ENCODE data around the gene SPINK4.

SPINK4 gene

DNA sequence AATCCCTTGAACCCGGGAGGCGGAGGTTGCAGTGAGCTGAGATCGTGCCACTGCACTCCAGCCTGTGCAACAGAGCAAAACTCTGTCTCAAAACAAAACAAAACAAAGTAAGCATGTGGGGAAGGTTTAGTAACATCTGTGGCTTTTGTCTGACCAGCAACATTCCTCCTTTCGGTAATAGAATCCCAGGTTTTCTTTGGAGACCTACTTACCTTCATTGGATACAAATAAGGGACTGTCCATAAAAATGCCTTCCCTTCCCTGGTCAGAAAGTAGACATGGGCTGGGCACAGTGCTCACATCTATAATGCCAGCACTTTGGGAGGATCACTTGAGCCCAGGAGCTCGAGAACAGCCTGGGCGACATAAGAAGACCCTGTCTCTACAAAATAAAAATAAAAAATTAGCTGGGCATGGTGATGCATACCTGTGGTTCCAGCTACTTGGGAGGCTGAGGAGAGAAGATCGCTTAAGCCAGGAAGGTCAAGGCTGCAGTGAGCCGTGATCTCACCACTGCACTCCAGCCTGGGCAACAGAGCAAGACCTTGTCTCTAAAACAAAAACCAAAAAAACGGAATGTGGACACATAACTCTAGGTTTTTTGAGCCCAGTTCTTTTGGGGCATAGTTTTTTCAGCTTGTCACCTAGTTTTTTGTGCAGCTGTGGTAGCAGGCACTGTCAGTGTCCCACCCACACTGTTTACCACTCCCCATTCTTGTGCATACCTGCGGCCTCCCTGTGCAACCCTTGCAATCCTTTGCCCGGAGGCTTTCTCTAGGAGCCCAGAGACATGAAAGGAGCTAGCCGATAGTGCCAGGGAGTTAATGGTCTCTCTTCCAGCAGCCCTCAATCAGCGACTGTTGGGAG, 9.0 kb upstream of the SPINK4 start:
- no peak for DNase-seq

DNA sequence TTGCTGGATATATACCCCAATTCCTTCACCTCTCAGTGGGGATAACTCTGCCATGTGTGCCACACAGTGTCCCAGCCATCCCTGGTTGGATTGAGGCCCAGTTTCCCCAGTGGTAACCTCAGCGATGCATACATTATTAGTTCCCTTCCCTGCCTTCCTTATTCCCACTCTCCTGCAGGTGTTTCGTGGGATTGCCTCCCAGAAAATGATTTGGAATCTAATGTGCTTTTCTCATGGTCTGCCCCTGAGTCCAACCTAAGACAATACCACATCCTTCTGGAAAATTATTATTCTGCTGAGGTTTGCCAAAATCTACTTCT, 8.4 kb upstream of the SPINK4 start:
- DNase-seq: no peak

DNA sequence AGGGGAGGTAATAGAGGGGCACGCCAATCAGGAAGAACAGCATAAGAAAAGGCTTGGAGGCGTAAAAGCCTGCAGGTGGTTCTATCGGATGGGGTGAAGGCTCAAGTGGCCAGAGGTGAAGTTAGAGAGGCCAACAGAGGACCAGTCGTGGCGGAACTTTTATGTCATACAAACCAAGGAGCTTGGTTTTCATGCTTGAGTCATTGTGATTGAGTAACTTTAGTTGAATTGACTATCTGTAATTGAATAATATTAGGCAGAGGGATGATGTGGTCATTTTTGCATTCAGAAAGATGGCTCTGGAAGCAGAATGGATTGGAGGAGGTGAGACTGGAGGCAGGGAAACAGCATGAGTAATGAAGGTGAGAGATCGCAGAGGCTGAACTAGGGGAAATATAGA, 7.2 kb upstream of the SPINK4 start:
- no peak for DNase-seq

DNA sequence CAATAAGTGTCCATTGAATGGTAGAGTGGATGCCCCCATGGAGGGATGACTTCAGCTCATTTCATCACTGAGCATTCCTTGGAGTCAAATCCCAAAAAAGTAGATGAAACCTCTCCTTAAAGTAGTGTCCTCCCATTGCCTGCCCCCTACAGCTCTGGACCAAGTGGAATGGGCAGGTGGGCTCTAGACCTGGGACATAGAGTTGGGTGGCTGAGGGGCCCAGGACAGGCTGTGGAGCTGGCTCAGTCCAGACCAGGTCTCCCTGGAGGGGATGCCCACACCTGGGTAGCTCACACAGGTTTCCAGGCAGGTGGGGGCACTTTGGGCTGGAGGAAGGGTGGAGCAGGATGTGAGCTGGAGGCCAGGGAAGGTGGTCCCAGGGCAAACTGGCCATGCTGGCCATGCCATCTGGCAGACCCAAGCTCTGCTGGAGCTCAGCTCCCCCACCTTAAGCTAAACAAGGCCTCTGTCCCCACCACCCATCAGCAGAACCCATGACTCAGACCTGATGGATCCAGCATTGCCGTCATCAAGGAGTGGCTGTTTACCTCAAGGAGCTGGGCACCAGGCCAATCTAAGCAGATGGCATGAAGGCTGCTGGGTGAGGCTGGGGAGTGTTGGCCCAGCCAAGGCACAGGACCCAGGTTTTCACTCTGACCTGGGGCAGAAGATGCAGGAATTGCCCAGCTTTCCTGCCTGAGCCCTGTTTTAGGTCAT, 6.2 kb upstream of the SPINK4 start:
- DNase-seq: no peak

DNA sequence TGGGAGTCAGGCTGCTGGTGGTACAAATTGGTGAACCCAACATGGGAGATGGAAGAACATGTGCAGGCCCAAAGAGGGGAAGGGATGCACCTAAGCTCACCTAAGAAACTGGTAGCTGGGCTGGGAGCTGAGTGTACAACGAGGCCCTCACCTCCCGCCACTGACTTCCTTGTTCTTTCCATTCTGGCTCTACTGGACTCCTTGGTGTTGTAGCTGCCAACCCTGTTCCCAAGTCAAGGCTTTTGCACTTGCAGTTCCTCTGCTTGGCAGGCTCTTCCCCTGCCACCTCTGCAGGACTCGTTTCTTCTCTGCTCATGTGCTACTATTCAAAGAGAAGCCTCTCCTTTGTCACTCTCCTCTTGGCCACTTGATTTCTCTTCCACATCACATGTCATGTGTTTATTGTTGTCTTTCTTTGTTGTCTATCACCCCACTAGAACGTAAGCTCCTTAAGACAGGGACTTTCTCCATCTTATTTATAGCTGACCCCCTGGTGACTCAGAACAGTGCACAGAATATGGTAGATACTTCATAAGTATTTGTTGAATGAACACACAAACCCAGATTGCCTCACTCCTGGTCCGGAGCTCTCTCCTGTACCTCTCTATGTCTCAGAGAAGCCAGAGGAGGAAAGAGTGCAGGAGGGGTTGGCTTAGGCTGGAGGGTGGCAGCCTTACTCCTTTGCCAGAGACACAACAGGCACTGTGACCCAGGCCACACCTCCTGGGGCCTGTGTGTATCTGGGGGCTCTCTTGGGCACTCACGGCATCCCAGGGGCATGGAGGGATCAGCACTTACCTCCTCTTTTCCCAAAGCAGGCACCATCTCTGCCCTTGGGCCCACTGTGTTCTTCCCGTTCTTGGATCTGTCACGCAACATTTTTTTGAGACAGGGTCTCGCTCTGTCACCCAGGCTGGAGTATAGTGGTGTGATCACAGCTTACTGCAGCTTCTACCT, 5.2 kb upstream of the SPINK4 start:
- no peak for DNase-seq

DNA sequence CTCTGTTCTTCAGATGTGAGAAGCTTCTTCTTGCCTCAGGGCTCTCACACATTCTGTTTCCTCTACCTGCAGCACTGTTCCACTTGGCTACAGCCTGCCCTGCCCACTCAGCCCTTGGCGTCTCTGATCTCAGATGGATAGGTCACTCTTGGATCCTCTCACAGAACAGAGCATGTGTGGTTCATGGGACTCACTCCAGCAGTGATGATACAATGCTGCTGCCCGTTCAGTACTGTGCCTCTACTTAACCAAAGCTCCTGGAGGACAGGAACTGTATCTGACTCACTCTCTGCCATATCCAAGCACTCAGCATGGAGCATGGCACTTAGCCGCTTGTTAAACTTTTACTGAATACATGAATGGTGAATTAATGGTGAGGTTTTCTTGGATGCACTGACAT, 3.4 kb upstream of the SPINK4 start:
- no peak for DNase-seq

DNA sequence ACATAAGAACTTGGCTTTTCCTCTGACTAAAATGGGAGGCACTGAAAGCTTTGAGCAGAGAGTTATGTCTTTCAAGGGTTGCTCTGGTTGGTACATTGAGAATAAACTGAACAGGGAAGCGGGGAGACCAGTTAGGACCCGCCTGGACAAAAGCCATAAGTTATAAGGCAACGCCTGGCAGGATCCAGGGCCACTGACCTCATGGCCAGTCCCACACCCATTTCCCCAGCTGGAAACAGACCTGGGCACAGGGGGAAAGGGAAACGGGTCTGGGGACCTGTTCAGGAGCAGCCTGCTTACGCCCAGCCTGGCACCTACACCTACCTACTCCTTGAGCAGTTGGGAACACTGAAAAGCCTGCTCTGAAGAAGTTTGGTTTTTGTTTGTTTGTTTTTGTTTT, 1.3 kb downstream of the SPINK4 start:
- DNase-seq: no peak

DNA sequence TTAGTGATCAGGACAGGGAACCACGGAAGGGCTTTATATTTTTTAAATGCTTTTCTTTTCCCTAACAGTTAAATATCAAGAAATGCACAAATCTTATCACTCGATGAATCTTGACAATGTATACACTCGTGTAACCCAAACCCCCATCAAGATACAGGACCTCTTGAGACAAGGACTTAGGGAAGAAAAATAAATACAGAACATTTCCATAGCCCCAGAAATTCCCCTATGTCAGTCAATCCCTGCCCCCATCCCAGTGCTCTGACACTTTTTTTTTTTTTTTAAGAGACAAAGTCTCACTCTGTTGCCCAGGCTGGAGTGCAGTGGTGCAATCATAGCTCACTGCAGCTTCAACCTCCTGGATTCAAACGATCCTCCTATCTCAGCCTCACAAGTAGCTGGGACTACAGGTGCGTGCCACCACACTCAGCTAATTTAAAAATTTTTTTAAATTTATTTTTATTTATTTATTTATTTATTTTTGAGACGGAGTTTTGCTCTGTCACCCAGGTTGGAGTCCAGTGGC, 2.7 kb downstream of the SPINK4 start:
- DNase-seq: no peak

DNA sequence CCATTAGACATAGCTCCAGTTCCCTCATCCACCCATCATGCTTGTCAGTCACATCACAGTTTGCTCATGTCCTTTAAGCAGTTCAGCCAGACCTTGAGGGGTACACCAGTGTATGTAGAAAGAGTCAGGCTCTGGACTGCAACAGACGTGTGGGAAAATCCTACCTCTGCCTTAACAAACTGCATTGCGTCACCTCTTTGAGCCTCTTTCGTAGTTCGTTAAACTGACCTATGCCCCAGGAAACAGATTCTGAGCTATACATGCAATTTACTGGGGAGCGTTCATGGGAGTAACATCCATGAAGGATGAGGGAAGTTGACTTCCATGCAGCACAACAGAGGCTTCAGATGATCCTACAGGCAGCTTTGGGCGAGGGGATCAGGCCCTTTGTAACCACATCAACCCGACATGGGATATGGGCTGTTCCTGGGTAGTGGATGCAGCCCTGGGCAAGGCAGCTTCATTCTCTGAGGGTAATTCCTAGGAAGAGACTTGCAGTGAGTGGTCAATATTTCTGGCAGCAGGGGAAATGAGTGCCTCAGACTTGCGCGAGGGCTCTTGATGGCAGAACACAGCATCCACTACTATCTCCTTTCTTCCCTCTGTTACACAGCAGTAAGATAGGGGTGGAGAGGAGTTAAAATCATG, 4.3 kb downstream of the SPINK4 start:
- DNase-seq: no peak

DNA sequence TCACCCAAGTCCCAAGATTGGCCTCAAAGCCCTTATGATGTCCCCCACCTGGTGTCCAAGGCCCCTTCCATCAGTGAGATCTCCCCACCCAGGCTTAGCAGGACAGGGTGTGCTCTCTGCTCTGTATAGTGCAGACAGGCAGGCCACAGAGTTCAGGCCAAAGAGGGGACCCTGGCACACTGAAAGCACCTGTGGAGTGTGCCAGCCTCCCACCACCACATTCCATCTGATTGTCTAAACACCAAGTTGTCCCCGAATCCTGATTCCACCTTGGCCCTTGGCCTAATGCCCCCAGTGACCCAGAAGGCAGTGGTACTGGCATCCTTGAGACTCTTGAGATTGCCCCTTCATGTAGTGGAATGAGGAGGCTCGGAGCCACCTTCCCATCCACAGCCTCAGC, 5.4 kb downstream of the SPINK4 start:
- DNase-seq: no peak

DNA sequence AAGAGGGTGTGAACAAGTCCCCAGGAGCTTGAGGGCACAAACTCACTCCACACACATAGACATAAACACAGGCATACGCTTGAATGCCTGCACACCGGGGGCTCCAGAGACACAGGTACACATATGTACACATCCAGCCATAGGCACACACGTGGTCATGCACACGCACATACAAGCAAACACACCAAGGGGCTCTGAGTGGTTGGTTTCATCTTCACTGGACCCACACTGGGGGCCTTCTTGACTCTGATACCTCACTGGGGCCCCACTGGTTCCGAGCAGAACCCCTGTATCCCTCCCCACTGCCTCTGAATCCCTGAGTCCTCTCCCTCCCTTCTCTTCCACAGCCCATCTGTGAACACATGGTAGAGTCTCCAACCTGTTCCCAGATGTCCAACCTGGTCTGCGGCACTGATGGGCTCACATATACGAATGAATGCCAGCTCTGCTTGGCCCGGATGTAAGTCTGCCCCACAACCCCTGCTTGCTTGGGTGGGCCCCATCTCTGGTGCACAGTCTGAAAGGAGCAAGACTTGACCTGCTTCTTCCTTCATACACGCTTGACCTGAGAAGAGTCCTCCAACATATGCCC, 6.4 kb downstream of the SPINK4 start:
- DNase-seq: no peak

DNA sequence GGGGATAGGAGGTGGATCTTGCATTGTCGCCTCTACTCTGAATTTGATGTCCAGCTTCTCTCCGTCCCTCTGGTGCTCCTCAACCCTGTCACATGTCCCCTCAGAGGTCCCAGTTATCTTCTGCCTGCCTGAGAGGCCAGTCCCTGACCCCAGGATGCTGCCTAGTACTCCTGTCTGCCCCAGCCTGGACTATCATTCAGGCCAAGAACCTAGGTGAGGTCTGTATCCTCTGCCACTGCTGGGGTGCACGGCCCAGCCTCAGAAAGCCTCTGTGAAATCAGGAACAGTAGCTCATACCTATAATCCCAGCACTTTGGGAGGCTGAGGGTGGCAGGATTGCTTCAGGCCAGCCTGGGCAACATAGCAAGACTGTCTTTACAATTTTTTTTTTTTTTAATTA, 8.6 kb downstream of the SPINK4 start:
- no peak for DNase-seq

DNA sequence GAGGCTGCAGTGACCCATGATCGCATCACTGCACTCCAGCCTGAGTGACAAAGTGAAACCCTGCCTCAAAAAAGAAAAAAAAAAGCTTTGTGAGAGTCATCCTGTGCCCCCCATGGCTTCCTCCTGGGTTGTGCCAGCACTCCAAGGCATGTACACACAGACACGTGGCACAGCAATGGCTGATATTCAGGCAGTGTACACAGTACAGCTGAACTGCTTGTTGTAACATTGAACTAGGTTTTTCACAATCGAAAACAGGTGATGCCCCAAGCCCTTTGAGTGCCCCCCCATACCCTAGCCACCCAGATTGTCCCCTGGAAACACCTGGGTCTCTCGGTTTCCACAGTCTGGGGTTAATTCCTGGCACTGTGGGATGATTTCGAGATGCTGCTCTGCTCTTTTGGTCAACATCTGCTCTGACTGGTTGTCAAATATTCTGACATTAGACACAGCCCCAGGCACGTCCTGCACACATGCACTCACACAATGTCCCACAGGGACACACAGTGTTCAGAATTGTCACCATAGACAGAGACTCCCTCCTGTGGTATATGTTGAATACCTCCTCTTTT, 9.2 kb downstream of the SPINK4 start:
- no peak for DNase-seq

DNA sequence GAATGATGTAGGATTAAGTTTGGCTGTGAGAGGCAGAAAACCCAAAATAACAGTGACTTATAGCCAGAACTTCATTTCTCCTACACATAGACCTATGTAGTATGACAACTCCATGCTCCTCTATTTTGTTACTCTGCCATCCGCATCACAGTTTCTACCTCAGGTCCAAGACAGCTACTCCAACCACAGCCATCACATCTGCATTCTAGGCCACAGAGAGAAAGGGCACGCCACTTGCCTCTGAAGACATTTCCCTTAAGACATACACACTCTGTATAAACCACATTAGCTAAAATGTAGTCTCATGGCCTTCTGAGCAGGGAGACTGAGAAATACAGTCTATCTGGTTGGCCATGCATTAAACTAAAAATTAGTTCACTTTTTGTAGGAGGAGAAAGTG, 10.0 kb downstream of the SPINK4 start:
- no peak for DNase-seq

DNA sequence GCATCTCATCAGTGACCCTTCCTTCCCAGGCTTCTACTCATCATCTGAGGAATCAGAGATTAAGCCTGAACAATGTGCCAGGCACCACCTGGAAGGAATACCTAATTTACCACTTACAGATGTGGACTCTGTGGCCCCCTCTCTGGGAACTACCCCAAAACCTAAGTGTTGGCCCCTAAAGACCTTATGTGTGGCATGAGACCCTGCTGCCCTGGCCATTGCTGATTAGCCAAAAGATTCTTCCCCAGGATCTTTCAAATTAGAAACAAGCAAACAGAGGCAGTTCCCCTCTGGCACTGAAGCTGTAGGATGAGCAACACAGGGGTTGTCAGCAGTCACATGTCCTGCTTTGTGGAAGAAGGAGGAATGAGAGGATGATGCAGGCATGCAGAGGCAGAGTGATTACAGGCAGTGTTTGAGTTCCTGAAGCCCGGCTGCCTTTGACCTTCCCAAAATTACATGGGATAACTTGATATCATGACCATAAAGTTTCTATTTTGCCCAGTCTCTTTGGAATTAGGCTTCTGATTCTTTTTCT, 10.6 kb downstream of the SPINK4 start:
- DNase-seq: no peak

DNA sequence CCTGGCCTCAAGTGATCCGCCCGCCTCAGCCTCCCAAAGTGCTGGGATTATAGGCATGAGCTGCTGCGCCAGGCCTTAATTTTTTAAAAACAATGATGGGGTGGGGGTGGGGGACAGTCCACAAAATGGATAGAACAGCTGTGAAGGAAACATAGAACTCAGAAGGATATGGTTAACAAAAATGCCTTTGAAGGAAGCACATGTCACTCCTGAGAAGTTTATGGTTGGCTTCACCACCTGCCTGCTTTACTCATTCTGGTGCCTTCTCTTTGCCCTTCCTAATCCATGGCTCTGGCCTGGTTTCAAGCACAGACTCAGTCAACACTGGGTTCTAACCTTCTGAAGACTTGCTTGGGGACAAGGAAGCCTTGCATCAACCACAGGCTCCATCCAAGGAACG, 14.2 kb downstream of the SPINK4 start:
- DNase-seq: no peak

DNA sequence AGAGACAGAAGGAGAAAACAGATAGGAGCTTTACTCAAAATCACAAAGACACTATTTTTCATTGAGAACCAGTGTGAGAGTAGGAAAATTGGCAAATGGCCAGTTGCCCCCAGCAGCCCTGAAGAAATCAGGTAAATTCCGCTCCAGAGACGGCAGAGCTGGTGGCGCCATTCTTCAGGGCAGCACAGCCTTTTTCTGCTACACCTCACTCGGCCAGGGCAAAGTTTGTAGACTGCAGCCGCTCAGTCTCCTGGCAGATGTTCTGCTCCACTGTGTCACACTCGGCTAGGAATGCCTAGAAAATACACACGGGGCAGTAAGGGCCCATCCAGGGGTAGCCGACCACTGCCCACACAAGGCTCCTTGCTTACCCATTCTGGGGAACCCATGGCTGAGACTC, 15.0 kb downstream of the SPINK4 start:
- no peak for DNase-seq

DNA sequence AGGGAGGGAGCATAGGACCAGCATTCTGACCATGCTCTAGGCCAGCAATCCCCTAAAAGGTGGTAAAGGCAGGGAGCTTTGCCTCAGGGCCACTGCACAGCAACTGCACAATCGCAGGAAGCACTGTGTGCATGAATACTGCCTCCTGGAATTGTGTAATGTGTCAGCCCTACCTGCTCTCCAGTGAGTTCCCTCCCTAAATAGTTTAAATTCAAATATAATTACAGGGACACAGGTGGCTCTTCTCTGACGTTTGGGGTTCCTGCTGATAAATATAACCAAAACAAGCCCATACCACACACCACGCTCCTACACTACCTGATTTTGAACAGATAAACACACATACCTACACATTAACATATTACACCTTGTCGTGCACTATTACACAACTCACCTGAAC, 15.5 kb downstream of the SPINK4 start:
- no peak for DNase-seq

DNA sequence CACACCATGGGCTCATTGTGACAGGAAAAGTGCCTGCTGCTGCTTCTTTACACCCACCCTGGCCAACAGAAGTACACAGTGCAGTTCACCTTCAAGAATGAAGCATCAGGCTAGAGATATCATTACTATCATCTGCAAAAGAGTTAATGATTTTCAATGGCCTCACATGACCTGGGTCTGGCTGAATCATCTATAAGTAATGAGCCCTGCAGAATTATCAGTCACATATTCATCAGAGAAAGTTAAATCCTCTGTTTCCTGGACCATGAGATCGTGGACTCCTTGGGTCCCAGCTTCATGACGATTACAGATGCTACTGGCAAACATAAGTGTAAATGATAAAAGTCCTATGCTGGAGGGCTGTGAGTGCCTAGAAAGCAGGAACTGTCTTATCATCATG, 16.3 kb downstream of the SPINK4 start:
- DNase-seq: no peak

DNA sequence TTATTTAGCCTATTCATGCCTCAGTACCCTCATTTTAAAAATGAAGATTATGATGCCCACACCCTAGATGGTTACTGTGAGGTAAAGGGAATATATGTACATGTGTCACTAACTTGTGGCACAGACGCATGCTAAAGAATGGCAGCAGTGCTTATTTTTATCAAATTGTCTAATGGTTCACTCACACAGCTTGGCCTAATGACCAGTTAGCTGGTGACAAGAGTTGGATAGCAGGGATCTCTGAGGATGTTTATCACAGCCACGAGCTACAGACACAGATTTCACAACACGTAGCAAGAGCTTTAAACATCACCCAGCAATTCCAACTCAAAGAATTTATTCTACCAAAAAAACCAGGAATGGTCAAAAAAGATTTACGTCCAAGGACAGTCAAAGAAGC, 17.3 kb downstream of the SPINK4 start:
- DNase-seq: no peak

DNA sequence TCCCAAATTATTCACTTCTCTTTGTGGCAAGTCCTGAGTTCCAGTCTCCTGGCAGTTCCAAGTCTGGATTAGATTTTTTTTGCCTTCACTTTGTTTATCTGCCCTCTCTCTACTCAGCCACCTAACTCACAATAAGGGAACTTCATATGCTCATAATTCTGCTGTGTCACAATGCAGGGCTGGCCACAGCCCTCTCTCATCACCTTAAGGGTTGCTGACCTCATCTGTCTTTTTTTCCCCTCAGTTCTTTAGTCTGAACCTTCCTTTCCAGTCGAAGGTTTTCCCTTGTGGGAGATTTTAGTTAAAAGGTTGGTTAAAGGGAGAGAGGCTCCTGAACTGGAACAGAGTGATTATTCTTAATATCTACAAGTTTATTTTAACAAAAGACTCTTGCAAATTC, 20.4 kb downstream of the SPINK4 start:
- DNase-seq: no peak

Data from CD4-positive, alpha-beta T cell treated with Interleukin-6 for 4 hours (primary cell).